Caco-2 (cell line): ENCODE measurements around the gene PARD3. TPM values are rescaled to one million over a fixed set of nuclear protein-coding genes. Genes with fewer than 3 reads are reported as not detected.
"Not testable (repeated sequence)": the region's sequence is repeated elsewhere in the genome, so short reads cannot be mapped to it uniquely, and the experiment has no call there.

ENCODE experiments used
- BruUV-seq: library from RNA; stranded (reverse); fragments of 400-500 nt; replicated peaks from 2 replicates; lab custom pipeline; 2021; lab: Mats Ljungman, UMichigan
- CTCF ChIA-PET: fragments of 300-600 bp; sonication (Branson Sonifier 250); formaldehyde crosslinking; loops from one replicate; lab custom pipeline; 2022; ENCODE audit warnings: antibody characterized with exemption; lab: Charles Lee
- POLR2A ChIA-PET: fragments of 300-600 bp; sonication (Branson Sonifier 250); formaldehyde crosslinking; loops from one replicate; lab custom pipeline; 2022; ENCODE audit warnings: antibody characterized with exemption; lab: Charles Lee
- DNase-seq, 2 experiments: peaks; one replicate each; pipeline versions ENCODE4 v3.0.0 to v3.0.0-alpha.2; 2020 to 2022
- H3K27me3 ChIP-seq: replicated peaks from 2 replicates; pipeline ENCODE4 v1.6.0; 2011; ENCODE audit warnings: low read length; ENCODE audit not compliant: control insufficient read depth, insufficient read depth
- H3K36me3 ChIP-seq: 2 replicates; pipeline ENCODE4 v1.5.1; 2011; ENCODE audit warnings: low read length; ENCODE audit not compliant: control insufficient read depth, insufficient read depth
- H3K4me1 ChIP-seq: fragments of 250-450 bp; sonication (Bioruptor Pico); 2 replicates; pipeline ENCODE4 v1.5.1; 2020; ENCODE audit warnings: mild to moderate bottlenecking
- H3K4me3 ChIP-seq: 2 replicates; pipeline ENCODE4 v1.5.1; 2011; ENCODE audit warnings: low read depth, mild to moderate bottlenecking, control low read depth, low read length
- H3K9me3 ChIP-seq: fragments of 250-450 bp; sonication (Bioruptor Pico); 2 replicates; pipeline ENCODE4 v1.5.1; 2020; ENCODE audit warnings: mild to moderate bottlenecking, moderate library complexity
- H3K27ac Mint-ChIP-seq: one replicate; pipeline ENCODE4 v1.8.0; 2022; ENCODE audit warnings: mixed read lengths; ENCODE audit not compliant: unreplicated experiment
- H3K27me3 Mint-ChIP-seq: one replicate; pipeline ENCODE4 v1.8.0; 2022; ENCODE audit warnings: mixed read lengths; ENCODE audit not compliant: insufficient read depth, unreplicated experiment
- H3K36me3 Mint-ChIP-seq: one replicate; pipeline ENCODE4 v1.8.0; 2022; ENCODE audit warnings: mild to moderate bottlenecking, mixed read lengths; ENCODE audit not compliant: insufficient read depth, unreplicated experiment
- H3K4me1 Mint-ChIP-seq: one replicate; pipeline ENCODE4 v1.8.0; 2022; ENCODE audit warnings: low read depth, mixed read lengths; ENCODE audit not compliant: unreplicated experiment
- H3K4me3 Mint-ChIP-seq: one replicate; pipeline ENCODE4 v1.8.0; 2022; ENCODE audit warnings: mild to moderate bottlenecking, moderate library complexity, mixed read lengths; ENCODE audit not compliant: unreplicated experiment
- H3K9me3 Mint-ChIP-seq: one replicate; pipeline ENCODE4 v1.8.0; 2022; ENCODE audit warnings: mixed read lengths; ENCODE audit not compliant: unreplicated experiment
- intact Hi-C: fragments of 100-400 bp; cut with micrococcal nuclease; formaldehyde crosslinking; loops from one replicate; pipeline ENCODE4 v1.10.0; 2022; ENCODE audit not compliant: unreplicated experiment
- total RNA-seq: library from RNA; stranded (reverse); gene quantifications from 2 replicates; pipeline ENCODE4 v1.2.3, GENCODE V29; 2022
- TF ChIP-seq, protein P1 (sequence below), 2 experiments: fragments of 200-600 bp in 1 of 2; IDR thresholded peaks; 1 replicate in 1 of 2; 2 replicates in 1 of 2; pipeline versions ENCODE4 v1.5.1 to v1.8.0; 2011 to 2022; ENCODE audit warnings: antibody characterized with exemption in 1 of 2, control low read depth in 1 of 2, inconsistent platforms in 1 of 2, low read depth in 1 of 2, low read length in 1 of 2, mild to moderate bottlenecking in 1 of 2, moderate library complexity in 1 of 2; ENCODE audit not compliant: insufficient read depth in 1 of 2, severe bottlenecking in 1 of 2, unreplicated experiment in 1 of 2

Gene PARD3
- total RNA-seq, 1 experiment from 2014 or later, result 80.7 TPM

DNA sequence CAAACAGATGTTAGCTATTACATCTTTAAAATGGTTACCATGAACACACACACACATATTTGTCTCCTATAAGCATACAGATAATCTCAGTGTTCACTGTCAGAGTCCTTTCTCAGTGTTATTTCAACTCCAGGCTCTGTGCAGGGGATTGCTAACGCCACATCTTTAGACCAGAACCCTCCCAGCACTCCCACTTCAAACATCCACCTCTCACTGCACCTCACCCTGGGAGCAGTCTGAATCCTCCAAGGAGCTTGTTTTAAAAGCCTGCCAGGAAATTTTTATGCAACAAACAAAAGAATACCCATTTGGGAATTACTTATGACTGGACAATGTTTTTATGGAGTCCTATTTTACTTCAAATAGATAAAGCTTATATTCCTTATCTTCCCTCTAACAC lies 107.4 kb downstream of the PARD3 start:
- POLR2A ChIA-PET, result interaction anchor here (0.7 kb wide), 1 partner anchor 433 kb away, joined by 3 read pairs; no protein-coding TSS in a partner anchor

DNA sequence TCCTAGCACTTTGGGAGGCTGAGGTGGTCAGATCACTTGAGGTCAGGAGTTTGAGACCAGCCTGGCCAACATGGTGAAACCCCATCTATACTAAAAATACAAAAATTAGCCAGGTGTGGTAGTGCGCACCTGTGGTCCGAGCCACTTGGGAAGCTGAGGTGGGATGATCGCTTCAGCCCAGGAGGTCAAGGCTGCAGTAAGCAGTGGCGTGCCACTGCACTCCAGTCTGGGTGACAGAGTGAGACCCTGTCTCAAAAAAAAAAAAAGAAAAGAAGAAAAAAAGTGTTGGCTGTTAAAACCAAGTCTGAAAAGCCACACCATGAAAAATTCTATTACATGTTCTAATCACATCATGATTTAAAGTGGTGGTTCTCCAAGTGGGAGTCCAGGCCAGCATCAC lies 108.1 kb downstream of the PARD3 start:
- H3K4me3 ChIP-seq, CTCF ChIA-PET, H3K36me3 ChIP-seq, BruUV-seq, intact Hi-C loops, POLR2A ChIA-PET, H3K27me3 ChIP-seq, H3K9me3 ChIP-seq, DNase-seq, H3K9me3 Mint-ChIP-seq, H3K27ac Mint-ChIP-seq, H3K36me3 Mint-ChIP-seq, H3K27me3 Mint-ChIP-seq, H3K4me3 Mint-ChIP-seq: not testable (repeated sequence)
- peaks cover 20% of the 10 kb centered on the region for H3K4me1 ChIP-seq
- H3K4me1 Mint-ChIP-seq, result peaks cover 45% of the 10 kb centered on the region

More for the DNA sequence above, 107.4 kb downstream of the PARD3 start:
- CTCF ChIA-PET, result interaction anchor here (1.4 kb wide), 1 partner anchor 109 kb away, joined by 4 read pairs; no protein-coding TSS in a partner anchor
- H3K4me1 ChIP-seq, result peaks cover 25% of the 10 kb centered on the region
- TF ChIP-seq, protein P1, sequence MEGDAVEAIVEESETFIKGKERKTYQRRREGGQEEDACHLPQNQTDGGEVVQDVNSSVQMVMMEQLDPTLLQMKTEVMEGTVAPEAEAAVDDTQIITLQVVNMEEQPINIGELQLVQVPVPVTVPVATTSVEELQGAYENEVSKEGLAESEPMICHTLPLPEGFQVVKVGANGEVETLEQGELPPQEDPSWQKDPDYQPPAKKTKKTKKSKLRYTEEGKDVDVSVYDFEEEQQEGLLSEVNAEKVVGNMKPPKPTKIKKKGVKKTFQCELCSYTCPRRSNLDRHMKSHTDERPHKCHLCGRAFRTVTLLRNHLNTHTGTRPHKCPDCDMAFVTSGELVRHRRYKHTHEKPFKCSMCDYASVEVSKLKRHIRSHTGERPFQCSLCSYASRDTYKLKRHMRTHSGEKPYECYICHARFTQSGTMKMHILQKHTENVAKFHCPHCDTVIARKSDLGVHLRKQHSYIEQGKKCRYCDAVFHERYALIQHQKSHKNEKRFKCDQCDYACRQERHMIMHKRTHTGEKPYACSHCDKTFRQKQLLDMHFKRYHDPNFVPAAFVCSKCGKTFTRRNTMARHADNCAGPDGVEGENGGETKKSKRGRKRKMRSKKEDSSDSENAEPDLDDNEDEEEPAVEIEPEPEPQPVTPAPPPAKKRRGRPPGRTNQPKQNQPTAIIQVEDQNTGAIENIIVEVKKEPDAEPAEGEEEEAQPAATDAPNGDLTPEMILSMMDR (IDR thresholded peaks at IDR 0.05; ENCODE audit: insufficient read depth in 1 of 2, low read depth in 1 of 2, low read length in 1 of 2, severe bottlenecking in 1 of 2, unreplicated experiment in 1 of 2), result no peak
- Mint-ChIP-seq H3K9me3 (no peaks in the 10 kb centered on the region), H3K27ac (peak overlapping the region; percentile 12), H3K36me3 (peaks cover 10% of the 10 kb centered on the region), H3K27me3 (no peaks in the 10 kb centered on the region), H3K4me3 (no peak overlapping the region), H3K4me1 (peaks cover 49% of the 10 kb centered on the region)
- no peaks in the 10 kb centered on the region for H3K36me3 ChIP-seq
- no peaks in the 10 kb centered on the region for H3K27me3 ChIP-seq
- intact Hi-C loops, result no loop called here
- no TSS peak for BruUV-seq
- no peaks in the 10 kb centered on the region for H3K9me3 ChIP-seq
- no peak for DNase-seq
- H3K4me3 ChIP-seq, result no peak overlapping the region

DNA sequence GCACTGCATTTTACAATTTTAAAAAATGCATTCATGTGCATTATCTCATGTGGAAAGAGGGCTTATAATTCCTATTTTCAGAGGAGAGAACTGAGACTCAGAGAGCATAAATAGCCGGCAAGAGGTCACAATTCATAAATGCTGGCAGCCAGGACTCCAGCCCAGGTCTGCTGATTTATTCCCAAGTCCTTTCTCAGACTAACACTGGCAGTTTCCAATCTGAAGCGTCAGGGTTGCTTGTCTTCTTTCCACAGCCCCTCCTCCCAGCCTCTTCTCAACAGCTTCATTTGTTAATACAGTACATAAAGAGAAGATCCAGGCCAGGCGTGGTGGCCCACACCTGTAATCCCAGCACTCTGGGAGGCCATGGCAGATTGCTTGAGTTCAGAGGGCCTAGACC lies 108.9 kb downstream of the PARD3 start:
- H3K9me3 ChIP-seq, result no peaks in the 10 kb centered on the region
- TF ChIP-seq, protein P1 (IDR thresholded peaks at IDR 0.05; ENCODE audit: insufficient read depth in 1 of 2, low read depth in 1 of 2, low read length in 1 of 2, severe bottlenecking in 1 of 2, unreplicated experiment in 1 of 2), result no peak
- H3K4me3 ChIP-seq, result no peak overlapping the region
- no peaks in the 10 kb centered on the region for H3K27me3 Mint-ChIP-seq
- no peak overlapping the region for H3K4me3 Mint-ChIP-seq
- H3K36me3 ChIP-seq, result no peaks in the 10 kb centered on the region
- H3K27ac Mint-ChIP-seq, result no peak overlapping the region
- ChIA-PET CTCF (no interaction called here), POLR2A (no interaction called here)
- intact Hi-C loops, result no loop called here
- no peak for DNase-seq
- no peaks in the 10 kb centered on the region for H3K27me3 ChIP-seq
- H3K36me3 Mint-ChIP-seq, result peaks cover 10% of the 10 kb centered on the region
- H3K4me1 Mint-ChIP-seq, result peaks cover 46% of the 10 kb centered on the region
- no peaks in the 10 kb centered on the region for H3K9me3 Mint-ChIP-seq
- peaks cover 11% of the 10 kb centered on the region for H3K4me1 ChIP-seq
- no TSS peak for BruUV-seq
